Stimulated activated CD4-positive, alpha-beta T cell treated with anti-CD3 and anti-CD28 coated beads, Interleukin-4, amount 100 ng/mL, for 24 hours (primary cell): ENCODE measurements around the gene PRPH.

Experiments
- DNase-seq: peaks from one replicate; pipeline ENCODE4 v3.0.0-alpha.2; 2020

Gene PRPH

DNA sequence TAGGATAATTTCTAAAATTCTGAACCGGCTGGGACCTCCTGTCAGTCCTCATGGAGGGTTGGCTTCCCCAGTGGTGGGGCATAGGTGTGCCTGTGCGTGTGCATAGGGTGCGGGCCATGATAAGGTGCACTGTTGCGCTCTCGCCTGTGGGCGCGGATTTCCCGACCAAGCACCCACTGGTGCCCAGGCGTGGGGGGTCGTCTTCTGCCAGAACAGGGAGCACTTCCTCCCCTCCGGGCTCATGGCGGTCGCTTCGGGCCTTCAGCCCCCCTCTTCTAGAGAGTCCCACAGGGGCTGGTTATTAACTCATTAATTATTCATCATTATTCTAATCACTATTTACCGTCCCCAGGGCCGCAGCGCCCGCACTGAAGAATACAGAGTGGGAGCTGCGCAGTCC is 39.3 kb downstream of the PRPH start:
- no peak for DNase-seq

DNA sequence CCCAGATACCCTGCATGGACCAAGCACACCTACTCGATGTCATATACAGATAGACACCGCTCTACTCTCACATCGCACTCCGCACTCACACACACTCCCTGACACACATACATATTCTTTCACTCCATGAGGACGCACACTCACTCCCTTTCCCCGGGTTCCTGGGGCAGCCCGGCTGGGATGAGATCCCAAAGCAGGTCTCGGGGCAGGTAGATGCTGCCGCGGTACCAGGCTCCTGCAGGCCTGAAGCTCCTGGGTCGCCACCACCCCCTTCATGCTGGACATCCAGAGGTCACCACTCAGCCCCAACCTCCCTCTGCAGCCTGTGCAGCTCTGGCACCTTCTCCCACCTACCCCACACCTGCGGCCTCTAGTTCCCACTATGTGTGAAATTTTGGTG is 39.7 kb downstream of the PRPH start:
- DNase-seq: no peak

DNA sequence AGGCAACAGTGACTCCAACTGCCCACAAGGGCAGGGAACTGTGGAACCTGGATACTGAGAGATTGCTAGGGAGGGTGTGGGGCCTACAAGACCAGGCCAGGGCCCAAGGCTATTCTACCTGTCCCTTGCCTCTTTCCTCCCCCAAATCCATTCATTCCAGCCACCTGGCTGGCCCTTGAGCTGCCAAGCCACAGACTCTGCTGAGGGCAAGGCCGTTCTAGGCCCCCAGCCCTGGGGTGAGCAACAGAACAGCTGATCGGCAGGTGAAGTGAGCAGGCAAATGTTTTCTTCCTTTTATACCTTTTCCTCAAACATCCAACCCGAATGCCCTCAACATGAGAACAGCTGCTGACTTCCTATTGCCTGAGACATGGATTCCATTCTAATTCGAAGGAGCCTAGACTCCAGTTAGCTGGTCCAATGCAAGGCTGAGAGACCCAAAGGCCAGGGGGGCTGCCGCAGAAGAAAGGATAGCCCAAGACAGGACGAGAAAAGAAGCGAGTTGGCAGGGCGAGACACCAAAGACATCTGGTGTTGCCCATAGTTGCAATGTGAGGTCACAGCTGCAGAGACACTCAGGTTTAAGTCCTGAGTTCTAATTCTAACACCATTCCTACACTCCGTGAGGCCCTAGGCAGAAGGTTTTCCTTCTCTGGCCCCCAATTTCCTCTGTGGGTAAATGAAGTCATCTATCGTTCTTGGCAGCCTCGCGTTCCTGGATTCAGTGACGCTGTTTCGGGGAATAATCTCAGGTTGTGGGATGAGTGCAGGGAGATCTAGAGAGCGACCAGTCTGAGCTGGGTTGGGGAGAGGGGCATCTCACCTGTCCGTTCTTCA is 40.4 kb downstream of the PRPH start:
- no peak for DNase-seq

DNA sequence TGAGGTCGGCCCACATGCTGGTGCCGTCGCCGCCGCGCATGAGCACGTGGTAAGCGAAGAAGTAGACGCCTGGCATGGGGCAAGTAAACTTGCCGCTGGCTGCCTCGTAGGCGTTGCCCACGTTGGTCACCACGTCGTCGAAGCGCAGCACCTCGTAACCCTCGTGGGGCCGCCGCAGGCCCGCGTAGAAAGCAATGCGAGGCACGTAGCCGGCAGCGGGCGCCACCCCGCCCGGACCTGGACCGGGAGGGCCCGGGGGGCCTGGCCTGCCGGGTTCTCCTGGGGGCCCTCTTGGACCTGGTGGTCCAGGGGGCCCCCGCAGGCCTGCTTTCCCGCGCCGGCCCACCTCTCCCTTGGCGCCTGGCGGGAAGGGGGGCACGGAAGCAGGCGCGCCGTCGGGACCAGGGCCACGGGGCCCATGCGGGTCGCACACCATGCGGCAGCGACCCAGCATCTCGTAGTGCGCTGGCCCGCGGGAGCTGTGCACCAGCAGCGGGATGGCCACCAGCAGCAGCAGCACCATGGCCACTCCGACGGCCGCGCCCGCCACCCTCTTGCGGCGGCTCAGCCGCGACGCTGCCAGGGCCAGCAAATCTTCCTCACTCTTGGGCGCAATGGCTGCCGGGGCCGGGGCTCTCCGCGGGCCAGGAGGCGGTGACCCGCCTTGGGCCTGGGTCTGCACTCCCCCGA is 41.2 kb downstream of the PRPH start:
- DNase-seq: no peak

DNA sequence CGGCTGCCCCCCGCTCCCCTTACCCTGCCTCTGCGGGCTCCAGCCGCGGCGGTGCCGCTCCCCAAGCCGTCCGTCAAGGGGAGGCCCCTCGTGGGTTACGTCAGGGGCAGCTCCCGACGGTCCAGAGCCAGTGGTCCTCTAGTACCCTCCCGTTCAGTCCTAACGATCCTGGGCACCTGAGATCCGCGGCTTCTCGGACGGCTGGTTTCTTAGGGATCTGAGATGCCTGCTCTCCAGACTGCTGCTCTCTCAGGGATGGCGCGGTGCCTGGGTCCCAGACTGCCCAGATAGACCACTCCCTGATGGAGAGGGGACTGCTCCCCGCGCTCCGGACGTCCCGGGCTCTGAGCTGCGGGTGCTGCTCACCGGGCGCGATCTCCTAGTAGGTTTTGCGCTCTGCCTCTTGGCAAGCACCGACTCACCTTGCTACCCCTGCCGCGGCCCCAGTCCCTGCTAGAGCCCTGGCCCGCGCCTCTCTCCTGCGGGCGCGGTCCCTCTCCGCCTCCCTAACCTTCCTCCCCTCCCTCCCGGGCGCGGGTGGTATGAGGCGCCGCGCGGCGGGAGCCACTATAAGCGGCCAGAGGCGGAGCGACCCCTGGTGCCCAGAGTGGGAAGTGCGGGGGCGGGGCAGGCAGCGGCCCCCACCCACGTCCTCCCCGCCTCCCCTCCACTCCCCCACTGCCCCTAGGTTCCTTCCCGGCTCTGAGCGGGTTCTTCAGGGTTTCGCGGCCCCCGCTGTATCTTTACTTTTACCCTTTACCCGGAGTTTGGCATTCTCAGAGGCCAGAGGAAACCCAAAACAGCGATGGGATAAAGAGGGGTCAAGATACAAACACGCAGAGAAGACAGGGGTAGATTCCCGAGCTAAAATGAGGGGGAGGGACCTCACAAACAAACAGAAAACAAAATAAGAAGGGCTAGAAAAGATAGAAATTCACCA is 42.0 kb downstream of the PRPH start, which contains the start of gene C1QL4:
Gene C1QL4, minus strand, starts transcription at position 544 of the 940 bp plus-strand sequence. CDS start 711 bp downstream, outside the sequence.
- peak; percentile 87 for DNase-seq

DNA sequence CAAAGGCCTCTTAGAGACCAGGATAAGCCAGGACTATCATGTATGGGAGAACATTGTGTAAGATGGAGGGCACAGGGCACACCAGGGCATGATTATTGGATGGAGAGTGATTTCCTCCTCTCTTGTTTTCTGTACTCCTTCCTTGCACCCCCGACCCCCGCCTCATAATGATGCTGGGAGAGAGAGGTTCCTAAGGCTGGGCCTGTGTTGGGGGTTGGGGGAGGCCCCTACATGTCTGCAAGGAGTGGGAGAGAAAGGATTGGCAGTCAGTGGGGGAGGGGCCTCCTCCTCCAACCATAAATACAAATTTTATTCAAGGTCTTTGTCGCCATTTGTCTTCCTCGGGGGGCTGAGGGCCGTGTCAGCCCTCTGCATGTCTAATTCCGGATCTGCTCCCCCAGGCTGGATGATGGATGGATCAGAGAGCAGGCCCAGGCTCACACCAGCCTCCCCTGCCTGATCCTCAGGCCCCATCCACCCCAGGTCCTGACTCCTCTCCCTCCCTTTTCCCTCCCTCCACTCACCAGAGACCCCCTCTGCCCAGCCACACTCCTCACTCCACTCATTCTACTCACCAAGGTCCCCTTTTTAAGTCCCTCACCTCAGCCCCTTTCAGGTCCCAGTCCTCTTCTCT is 44.0 kb downstream of the PRPH start:
- no peak for DNase-seq

DNA sequence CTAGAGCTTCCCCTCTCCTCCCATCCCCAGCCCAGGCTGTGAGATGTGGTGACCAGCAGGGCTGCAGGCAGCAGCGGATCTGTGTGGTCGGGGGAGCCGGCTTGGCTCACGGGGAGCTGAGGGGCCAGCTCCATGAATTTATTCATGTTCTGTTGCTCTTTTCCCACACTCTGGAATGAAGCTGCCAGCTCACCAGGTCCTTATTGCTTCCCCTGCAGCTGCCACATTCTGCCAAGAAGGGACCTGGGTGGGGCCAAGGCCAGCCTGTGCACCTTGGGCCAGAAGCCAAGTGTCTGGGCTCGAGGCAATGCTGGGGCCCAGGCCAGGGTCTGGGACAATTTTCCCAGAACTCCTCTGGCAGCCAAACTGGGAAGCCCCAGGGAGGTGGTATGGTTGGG is 44.5 kb downstream of the PRPH start:
- DNase-seq: no peak

DNA sequence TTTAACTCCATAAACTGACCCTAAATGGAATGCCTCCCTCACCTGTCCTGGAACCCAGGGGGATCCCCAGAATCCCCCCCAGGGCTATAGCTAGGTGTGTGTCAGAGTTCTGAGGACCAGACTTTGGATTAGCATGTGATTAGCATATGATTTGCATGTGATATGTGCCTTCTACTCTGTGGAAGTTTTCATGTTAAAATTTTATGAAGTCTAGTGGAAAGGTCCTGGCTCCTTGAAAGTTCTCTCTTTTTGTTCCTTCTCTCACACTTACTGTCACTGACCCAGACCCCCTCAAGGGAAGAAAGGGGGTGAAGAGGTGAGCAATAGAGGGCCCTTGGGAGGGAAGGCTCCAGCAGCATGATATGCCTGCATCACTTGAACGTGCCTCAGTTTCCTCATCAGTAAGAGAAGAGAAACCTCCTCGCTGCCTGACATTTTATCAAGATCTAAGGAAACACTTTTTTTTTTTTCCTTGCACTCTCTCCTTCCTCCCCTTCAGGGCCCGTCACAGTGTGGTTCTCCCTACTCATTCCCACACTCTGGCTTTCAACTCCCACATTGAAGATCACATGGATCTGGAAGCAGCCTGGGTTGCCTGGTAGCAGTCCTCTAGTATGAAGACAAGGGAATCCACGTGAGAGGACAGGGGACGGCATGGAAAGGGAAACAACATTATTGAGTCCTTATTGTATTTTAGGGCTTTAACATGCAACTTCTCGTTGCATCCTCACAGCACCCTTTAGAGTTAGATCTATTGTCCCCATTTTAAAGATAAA is 45.3 kb downstream of the PRPH start:
- DNase-seq: no peak

DNA sequence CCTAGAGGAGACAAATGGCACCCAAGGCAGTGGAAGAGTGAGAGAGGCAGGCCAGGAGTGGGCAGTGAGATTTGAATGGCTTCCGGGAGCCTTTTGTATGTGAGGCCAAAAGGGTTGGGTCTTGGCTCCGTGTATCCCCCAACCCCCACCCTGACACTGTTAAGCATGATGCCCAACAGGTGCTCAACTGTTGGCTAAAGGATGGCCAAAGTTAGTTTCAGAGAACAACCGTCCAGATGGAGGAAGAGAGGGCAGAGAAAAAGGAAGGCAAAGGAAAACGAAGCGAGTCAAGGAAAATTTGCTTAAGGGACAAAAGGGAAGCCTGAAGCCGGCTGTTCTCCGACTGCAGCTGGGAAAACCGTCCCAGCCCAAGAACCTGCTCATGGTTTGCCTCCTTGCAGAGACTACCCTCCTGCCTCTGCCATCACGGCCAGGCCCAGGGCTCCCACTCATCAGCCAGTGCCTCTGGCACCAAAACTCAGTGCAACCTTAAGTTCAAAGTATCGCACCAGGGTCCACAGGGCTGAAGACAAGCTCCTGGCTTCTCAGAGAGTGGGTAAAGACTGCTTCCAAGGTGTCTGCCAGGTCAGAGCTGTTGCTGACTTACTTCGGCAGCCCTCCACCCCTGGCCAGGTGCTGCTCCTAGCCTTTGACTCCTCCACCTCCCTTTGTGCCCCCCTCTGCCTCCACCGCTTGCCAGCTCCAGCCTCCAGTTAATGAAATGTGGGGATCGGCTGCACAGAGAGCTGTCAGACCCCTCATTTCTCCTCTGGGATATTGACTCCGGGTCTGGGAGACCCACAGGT is 46.2 kb downstream of the PRPH start:
- no peak for DNase-seq

DNA sequence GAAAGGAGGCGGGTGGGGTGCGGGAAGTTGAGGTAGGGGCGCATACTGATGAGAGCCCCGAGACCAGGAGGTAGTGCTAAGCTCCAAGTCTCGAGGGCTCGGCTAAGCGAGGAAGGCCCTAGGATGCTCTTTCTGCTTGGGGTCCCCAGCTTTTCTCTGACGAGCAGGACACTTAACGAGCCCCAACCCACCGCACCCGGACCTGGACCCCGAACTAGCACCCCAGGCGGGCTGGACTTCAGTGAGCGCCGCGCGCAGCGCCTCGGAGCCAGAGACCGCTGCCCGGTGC is 46.8 kb downstream of the PRPH start:
- no peak for DNase-seq

DNA sequence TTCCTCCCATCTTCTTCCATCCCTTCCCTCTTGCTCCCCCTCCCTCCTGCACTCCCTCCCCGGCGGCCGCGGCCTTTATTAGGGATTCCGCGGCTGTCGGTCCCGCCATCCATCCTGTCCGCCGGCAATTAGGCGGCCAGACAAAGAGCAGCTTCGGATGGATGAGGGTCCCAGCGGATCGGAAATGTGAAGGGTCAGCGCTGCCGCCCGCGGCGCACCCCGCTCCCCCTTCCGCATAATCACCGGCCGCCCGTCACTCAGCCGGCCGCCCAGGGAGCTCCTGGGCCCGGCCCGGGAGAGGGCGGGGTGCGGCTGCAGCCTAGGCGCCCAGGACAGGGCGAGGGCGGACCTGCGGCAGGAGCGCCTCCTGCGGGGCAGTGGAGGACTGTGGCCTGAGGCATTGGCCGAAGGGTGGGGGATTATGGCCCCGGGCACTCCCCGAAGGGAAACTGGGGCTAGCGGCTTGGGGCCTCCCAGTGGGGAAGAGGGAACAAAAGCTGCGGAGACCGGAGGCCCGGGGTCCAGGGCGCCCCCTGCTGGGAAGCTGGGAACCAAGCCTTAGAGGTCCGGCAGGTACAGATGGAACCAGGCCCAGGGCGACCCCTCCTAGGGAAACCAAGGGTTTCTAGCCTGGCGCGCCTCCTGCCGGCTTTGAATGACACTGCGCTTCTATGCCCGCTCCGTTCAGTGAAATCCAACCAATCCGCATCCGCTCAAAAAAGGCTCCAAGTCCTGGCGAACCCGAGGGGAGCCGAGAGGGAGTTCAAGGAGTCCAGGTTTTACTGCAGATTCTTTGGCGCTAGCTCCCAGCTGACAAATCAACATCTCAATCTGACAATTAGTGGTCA is 47.3 kb downstream of the PRPH start:
- DNase-seq: peak; percentile 80

DNA sequence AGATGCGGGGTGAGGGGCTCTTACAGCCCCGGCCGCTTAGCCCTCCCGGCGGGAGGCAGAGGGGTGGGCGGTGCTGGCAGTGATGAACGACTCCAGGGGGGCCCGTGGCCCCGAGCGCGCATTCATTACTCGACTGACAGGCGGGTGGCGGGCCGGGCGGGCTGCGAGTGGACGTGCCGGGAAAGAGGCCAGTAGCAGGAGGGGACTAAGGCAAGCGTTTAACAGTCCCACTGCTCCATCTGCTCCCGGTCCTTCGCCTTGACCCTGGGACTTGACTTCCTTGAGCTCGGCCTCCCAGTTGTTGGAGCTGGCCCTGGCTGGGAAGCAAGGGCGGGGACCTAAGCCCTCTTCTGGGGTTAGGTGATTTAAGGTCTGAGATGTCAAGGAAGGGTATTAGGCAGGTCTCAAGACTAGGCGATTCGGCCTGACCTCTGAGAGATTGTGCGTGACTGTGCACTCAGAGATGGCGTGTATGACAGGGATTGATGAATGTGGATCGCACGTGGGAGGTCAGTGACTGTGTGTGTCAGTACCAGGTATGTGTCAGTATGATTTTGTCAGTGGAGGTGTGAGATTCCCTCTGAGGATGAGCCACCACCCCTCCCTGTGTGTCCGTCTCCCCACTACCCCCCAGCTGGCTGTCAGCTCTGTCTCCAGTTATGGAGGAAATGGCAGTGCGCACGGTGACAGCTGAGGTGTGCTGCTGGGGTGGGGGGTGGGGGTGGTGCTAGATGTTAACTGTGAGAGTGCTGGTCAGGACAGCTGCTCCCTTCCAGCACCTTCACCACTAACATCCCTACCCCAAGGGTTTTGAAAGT is 48.2 kb downstream of the PRPH start:
- DNase-seq: peak; percentile 71

DNA sequence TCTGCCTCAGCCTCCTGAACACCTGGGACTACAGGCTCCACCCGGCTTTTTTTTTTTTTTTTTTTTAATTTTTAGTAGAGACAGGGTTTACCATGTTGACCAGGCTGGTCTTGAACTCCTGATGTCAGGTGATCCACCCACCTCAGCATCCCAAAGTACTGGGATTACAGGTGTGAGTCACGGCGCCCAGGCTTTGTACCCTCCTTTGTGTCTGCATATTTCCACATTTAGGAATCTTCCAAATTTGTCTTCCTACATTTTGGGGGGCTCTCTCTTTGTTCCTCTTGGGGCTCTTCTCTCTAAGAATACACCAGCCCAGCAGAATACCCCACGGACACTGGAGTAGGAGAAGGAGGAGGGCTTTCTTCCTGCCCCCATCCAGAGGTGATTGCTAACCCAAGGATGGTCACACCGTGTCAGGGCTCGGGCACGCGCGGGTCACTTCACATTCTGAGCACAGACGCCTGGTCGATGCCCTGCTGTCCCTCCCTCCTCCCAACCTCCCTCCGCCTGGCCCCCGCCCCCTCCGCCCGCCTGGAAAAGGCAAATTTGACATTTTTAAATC is 49.6 kb downstream of the PRPH start:
- DNase-seq: no peak

DNA sequence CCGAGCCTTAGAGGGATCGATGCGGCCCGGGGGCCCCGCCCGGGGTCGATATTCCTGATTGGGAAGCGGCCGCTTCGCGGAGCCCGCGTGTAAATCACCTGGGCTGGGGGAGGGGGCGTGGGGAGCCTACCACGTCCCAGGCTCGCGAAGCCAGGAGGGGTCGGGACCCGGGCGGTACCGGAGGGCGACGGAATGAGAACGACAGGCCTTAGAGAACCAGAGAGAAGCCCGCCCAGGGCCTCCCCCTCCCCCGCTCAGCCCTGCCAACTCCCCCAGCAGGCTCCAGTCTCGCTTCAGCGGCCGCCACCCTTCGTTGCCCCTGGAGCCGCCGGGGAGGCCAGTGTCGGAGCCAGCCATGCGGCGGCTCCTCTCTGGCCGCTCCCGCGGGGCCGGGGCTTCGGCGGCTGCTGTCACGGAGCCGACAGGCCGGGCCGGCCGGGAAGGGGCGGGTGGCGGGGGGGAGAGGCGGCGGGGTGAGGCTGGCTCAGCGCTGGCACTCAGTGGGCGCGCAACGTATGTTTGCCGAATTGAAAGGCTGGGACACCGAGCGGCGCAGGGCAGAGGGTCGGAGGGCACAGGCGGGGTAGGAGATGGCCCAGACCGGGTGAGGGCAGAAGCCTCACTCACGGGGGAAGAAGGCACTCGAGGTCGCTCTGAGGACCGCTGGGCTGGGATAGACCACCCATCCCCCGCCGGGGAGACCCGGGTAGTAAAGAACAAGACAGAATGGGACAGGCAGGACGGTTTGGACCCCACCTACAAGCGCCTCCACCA is 50.3 kb downstream of the PRPH start:
- DNase-seq: no peak

DNA sequence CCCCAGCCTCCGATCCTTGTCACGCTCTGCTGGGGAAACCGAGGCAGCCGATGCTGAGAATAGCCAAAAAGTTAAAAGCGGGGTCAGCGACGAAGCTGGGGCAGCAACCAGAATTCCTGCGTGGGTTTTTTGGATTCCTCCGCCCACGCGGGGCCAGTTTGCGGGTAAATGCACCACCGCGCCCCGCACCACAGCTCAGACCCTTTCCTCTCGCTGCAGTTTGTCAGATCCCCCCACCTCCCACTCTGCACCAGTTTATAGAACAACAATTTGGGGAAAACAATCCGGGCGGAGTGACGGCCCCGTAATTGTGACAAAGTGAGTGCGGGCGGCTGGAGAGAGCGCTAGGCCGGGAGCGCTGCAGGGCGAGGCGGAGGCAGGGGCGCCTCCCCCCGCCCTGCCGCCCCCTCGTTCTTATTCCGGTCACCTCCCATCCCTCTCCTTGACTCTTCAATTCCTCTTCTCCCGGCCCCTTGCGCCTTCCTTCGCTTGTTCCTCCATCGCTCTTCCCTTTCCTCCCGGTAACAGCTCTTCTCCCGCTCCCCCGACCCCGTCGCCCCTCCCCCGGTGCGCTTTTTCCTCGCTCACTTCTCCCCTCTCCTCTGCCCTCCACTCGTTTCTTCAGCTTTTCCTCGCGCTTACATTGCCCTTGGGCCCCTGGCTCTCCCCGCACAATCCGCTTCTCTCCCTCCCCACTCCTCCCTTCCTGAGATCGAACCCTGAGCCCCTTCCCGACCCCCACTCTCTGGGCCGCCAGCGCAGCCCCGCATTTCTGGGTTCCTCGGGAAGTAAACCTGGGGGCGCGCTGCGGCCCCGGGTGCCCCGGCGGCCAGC is 51.1 kb downstream of the PRPH start:
- DNase-seq: no peak

DNA sequence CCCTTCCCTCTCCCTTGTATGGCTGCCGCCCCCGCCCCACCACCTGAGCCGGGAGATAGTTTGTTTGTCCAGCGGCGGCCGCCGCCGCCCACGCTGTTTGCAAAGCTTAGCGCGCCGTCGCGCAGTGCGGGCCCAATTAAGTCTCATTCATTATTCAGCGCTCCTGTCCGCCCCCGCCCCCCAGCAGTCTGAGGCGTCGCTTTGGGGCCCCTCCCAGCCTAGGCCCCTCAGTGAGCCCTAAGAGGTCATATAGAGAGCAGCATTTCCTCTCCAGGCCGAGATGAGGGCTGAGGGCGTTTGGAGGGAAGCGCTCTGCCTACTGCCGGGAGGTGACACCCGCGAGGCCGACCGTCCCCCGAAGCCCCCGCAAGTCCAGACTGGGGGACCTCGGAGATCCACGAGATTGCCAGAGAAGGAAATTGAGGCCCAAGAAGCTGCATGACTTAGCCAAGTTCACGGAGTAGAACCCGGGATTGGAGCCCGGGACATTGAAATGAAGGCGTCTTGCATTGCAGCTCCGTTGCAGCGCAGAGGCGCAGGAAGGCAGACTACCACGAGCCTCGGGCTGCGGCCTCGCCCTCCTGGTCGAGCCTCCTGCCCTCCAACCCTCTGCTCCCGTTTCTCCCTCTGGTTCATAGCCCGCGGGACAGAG is 51.8 kb downstream of the PRPH start, which contains the start of gene DNAJC22:
Gene DNAJC22, plus strand, starts transcription at position 230 of the 652 bp plus-strand sequence. CDS start 1,985 bp downstream, outside the sequence.
- no peak for DNase-seq
